Activated effector memory CD4-positive, alpha-beta T cell treated with Interleukin-2 at 50 U/mL for 16 hours (primary cell): Measurements from ENCODE around the gene KDM8.

Experiments used
- DNase-seq: peaks from one replicate; pipeline ENCODE4 v3.0.0-alpha.2; 2020

KDM8 gene

DNA sequence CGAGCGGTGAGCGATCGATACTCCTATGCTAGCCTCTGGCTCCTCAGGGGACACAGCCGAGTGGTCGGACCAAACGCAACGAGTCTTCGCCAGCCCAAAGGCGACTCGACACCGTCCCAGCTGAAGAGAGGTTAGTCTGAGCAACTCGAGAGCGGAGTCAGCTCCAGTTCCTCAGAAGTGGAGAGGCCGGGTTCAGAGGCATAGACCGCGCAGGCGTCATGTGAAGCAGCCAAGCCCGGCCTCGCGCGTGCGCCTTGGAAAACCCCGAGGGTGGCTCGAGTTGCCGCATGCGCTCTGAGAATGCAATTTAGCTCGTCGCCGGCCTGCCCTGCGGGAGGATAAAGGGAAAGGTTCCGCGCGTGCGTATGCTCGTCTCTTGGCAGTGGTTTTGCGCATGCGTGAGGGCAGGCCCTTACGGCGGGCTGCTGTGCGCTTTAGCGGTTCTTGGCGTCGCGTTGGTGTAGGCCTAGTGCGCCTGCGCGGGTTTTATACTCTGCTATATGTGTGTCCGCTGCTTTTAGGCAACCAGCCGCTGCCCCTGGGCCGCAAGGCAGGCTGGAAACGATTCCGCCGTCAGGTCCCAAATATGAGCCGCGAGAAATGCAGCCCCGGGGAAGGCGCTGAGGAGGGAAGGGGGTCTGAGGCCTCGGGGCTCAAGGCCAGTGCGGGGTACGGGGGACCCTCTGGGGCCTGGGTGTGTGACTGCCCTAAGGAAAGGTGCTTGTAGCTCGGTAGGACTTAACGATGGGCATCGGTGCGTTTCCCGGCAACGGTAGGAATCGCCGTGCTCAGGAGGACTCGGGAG, at the start of gene KDM8:
Gene KDM8 (plus strand): TSS at position 20 of the 805 bp plus-strand sequence. CDS start 6,598 bp downstream, outside the sequence.
- peak; percentile 99 for DNase-seq

- DNase-seq: peak; percentile 40
Observed at GRCh38 chr16:27154705-27155521, 48.4 kb upstream of the KDM8 start.

- no peak for DNase-seq
Observed at GRCh38 chr16:27156579-27156978, 46.7 kb upstream of the KDM8 start.

DNA sequence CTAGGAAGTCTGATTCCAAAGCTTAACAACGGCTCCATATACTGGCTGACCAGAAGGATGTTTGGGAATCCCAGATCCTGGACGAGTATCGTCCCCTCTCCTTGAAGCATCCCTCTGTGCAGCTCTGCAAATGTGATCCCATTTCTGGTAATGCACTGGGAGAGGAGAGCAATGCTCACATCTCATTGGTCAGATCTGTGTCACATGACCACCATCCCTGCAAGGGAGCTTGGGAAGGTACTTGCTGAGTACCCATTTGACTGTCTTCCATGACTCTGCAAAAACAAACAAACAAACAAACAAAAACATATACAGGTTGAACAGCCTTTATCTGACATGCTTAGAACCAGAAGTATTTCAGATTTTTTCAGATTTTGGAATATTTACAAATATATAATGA, 41.9 kb upstream of the KDM8 start:
- DNase-seq: no peak

GRCh38 chr16:27164352-27164751, 39.0 kb upstream of the KDM8 start:
- DNase-seq: no peak

DNA sequence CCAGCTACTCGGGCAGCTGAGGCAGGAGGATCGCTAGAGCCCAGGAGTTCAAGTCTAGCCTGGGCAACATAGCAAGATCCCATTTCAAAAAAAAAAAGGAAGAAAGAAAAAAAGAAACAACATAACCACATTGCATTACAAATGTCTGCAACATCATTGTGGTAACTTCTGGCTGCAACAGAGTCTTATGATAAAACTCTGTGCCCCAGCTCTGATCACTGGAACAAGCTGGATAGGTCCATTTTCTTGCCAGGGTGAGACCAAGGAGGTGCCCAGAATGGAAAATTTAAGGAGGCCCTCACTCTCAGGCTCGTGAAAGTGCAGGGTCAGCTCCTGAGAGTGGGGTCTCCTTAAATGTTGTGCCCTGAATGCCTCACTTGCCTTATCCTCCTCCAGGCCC, 37.8 kb upstream of the KDM8 start:
- DNase-seq: no peak

- DNase-seq: no peak
Observed at GRCh38 chr16:27168790-27169189, 34.5 kb upstream of the KDM8 start.

DNA sequence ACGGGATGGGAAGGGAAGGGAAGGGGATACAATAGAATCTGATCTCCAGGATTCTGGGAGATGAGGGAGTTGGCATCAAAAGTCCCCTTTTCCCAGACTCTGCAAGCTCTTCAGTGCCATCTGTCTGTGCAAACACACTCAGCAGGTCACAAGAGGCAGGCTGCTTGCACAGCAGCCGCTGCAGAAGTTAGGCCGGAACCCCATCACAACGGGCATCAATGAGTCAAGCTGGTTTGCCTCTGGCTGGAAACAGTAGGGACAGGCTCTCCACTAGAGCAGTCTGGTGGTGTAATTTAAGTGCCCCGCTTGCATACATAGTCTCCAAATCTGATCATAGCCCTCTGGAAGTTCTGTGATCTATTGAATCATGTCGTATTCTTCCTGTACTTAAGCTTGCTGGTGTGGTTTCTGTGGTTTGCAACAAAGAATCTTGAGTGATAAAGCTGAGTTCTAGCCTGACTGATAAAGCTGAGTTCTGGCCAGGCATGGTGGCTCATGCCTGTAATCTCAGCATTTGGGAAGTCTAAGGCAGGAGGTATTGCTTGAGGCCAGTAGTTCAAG, 33.7 kb upstream of the KDM8 start:
- DNase-seq: peak; percentile 62

GRCh38 chr16:27171584-27171983, 31.7 kb upstream of the KDM8 start:
- no peak for DNase-seq

DNA sequence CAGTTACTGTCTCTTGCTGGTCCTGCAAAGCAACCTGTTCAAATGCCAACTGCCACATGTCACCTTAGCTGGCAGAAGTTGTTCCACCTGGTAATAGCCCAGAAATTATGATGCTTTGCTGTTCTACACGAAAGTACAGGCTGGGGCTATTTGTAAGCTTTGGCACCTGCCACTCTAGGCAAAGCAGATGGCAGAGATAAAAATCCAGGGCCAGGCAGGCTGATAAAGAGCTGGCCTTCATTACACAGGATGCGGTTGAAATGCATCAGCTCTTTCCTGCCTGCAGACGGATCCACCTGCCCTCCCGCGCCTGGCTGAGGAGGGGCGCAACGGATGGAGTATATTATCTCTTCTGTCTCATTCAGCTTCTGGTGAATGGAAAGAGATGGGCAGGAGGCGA, 29.3 kb upstream of the KDM8 start:
- DNase-seq: peak; percentile 60

GRCh38 chr16:27174798-27175197, 28.5 kb upstream of the KDM8 start:
- no peak for DNase-seq

- no peak for DNase-seq
Observed at GRCh38 chr16:27175888-27176287, 27.4 kb upstream of the KDM8 start.

DNA sequence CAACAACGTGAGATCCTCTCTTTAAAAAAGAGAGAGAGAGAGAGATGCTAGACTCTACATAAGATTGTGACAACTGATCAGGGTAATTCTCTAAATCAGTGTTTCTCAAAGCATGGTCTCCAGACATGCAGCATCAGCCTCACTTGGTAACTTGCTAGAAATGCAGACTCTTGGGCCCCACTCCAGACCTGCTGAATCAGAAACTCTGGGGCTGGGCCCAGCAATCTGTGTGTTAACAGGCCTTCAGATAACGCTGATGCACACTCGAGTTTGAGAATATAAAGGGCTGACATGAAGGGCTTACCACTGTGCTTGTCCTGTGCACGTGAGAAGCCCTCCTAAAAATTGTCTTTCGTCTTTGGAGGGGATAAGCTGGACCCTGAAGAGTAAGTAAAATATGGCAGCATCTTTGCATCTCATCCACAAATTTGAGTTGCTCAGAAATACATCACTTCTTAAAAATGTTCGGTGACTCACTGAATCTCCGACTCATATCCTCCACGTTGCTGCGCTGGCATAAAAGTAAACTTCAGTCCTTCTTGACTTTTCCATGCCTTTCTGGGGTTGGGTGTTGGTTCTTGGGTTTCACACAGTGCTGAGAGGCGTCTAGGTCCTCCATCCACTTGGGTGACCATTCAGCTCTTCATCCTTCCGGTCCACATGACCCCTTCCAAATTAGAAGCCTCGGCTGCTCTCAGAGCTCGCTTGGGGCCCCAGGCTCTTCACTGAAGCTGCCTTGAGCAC, 26.1 kb upstream of the KDM8 start:
- DNase-seq: no peak

DNA sequence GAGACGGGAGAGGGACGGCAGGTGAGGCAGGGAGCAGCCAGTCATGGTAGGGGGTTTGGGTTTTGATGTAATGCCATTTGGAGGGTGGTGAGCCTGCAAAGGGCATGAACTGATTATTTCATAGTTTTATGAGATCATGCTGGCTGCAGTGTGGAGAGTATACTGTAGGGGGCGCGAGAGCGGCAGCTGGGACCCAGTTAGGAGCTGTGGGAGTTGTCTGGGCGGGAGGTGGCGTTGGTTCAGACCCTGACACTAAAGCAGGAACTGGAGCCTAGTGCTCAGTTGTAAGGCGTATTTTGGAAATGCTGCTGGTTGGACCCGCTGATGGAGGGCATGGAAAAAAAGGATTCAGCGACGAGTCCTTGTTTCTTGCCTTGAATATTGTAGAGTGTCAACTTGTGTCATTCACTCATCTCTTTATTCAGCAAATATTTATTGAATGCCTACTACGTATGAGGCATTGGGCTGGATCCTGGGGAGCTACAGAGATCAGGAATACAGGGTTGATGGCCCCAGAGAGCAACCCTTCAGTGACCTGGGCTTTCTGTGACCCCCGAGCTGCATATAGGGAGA, 23.7 kb upstream of the KDM8 start:
- peak; percentile 80 for DNase-seq

- DNase-seq: no peak
Observed at GRCh38 chr16:27181019-27181790, 22.1 kb upstream of the KDM8 start.

GRCh38 chr16:27182906-27183405, 20.4 kb upstream of the KDM8 start:
- no peak for DNase-seq

GRCh38 chr16:27185776-27186130, 17.6 kb upstream of the KDM8 start:
- DNase-seq: no peak

- DNase-seq: no peak
Observed at GRCh38 chr16:27188633-27189032, 14.7 kb upstream of the KDM8 start.

DNA sequence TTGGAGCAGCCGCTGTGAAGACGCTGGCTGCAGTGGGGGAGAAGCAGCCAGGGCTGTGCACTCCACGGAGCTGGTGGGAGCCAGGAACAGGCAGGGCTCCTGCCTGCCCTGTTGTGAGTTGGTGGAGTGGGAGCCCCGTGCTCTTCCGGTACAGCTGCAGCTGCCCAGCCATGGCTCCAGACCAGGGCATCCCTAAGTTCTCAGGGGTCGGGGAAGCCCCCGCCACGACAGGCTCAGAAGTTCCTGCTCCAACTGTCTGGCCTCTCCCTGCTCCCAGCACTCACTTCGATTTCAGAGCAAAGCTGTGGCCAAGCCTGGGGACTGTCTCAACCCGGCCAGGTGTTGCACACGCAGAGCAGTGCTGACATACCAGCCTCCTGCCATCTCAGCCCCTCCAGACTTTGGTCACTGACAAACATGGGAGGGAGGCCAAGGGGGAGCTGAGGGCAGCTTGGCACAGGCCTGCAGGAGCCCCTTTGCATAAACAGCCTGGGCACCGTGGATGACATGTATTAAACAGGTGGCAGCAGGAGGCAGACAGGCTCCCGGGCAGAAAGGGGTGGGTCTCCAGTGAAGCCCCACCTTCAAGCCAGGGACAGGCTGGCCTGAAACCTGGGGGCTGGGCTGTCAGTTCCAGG, 13.9 kb upstream of the KDM8 start:
- no peak for DNase-seq

DNA sequence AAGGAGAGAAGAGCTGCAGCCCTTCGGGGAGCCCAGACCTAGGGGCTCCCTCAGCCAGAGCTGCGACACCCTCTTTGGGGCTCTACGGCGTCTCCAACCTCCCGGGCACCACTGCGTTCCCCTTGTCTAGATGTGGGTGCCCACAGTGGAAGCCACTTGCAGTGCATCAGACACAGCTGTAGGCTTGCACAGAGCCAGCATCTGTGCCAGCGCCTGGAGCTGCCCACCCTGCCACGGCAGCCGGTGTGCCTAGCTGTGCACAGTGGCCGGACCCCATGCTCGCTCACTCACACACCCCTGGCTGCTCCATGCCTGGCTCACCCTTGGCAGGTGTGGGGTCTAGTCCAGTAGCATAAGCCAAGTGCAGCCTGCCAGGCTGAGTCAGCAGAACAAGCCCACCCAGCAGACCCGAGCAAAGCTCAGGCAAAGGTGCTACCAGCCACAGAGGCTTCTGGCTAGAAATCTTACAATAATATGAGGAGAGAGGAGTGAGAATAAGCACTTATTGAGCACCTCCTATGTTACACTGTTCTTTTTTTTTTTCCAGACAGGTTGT, 12.9 kb upstream of the KDM8 start:
- DNase-seq: no peak

DNA sequence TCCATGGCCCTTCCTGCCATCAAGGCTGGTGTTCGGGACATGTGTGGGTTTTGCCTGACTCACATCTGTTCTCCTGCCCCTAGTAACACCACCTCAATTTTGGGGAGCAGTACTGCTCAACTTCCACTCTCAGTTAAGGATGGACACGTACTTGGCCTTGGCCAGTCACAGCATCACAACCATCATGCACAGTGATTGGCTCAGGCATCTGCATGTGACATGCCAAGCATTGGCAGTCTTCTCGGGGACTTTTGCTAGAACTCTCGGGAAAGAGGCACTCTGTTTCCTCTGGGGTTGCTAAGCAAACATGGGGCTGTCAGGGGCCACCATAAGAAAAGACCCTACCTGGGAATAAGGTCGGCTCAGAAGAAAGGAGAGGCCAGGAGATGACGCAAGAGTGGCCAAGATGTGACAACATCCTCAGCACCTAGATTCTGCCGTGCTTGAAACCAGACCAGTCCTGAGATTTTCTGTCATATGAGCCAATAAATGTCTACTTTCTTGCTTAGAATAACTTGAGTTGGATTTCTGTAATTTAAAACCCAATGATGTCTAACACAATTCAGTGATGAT, 11.9 kb upstream of the KDM8 start:
- no peak for DNase-seq
